HepG2 (cell line): Measurements from ENCODE around the gene TMC2. TPM values are rescaled to one million over a fixed set of nuclear protein-coding genes. Genes with fewer than 3 reads are reported as not detected.
A peak's percentile ranks its signal among the peaks of the same experiment; 100 is the strongest.

Experiments
- ATAC-seq: fragments of 200-7000 bp; cut with Tn5 transposase; 3 replicates; pipeline ENCODE4 v1.9.1; 2020; ENCODE audit warnings: mild to moderate bottlenecking, moderate library complexity
- BruUV-seq: library from RNA; stranded (reverse); fragments of 400-500 nt; replicated peaks from 2 replicates; lab custom pipeline; 2021; lab: Mats Ljungman, UMichigan
- CTCF ChIA-PET: fragments of 300-600 bp; formaldehyde crosslinking; extraction: SDS; loops from one replicate; lab custom pipeline; 2021; ENCODE audit warnings: low total read pairs, inconsistent platforms, low intra/inter-chr PET ratio; lab: Yijun Ruan, JAX
- POLR2A ChIA-PET: fragments of 350-600 bp; sonication (Branson Sonifier 250); formaldehyde crosslinking; loops from one replicate; lab custom pipeline; 2020; ENCODE audit warnings: antibody characterized with exemption, inconsistent platforms; lab: Yijun Ruan, JAX
- DNase-seq: peaks from one replicate; pipeline ENCODE4 v3.0.0-alpha.2; 2015; ENCODE audit warnings: low spot score
- FAIRE-seq: peaks from 3 replicates; lab custom pipeline; 2011; peaks lifted over from hg19 to GRCh38; lab: Jason Lieb, UNC
- H2AFZ ChIP-seq: one replicate; pipeline ENCODE4 v1.6.1; 2011; ENCODE audit warnings: low read length, inconsistent platforms
- H3K27ac ChIP-seq: fragments of 300-600 bp; 3 replicates; pipeline ENCODE4 v1.8.0; 2011; ENCODE audit warnings: mixed run types, mild to moderate bottlenecking, mixed read lengths, low read length, inconsistent platforms; ENCODE audit not compliant: insufficient read depth; ENCODE audit errors: extremely low read length
- H3K27me3 ChIP-seq, 2 experiments: fragments of 200-600 bp in 1 of 2; 2 replicates in 1 of 2; 3 replicates in 1 of 2; pipeline versions ENCODE4 v1.6.0 to v1.8.0; 2011; ENCODE audit warnings: low read length in 2 of 2, mild to moderate bottlenecking in 2 of 2, moderate library complexity in 2 of 2, inconsistent platforms in 1 of 2; ENCODE audit not compliant: insufficient read depth in 2 of 2, control insufficient read depth in 1 of 2
- H3K36me3 ChIP-seq, 2 experiments: fragments of 200-600 bp in 1 of 2; replicated peaks in 1 of 2; 2 replicates in 1 of 2; 3 replicates in 1 of 2; pipeline versions ENCODE4 v1.5.1 to v1.8.0; 2011; ENCODE audit warnings: low read length in 2 of 2, inconsistent platforms in 1 of 2; ENCODE audit not compliant: insufficient read depth in 2 of 2, control insufficient read depth in 1 of 2
- H3K4me1 ChIP-seq: 2 replicates; pipeline ENCODE4 v1.5.1; 2012; ENCODE audit warnings: low read length, inconsistent platforms; ENCODE audit not compliant: insufficient read depth
- H3K4me2 ChIP-seq: 2 replicates; pipeline ENCODE4 v1.6.0; 2011; ENCODE audit warnings: low read depth, low read length, inconsistent platforms
- H3K4me3 ChIP-seq, 3 experiments: fragments of 200-600 bp in 1 of 3; sonication (generic), shearing (Covaris generic) in 1 of 3; replicated peaks in 1 of 3; 2 replicates each; pipeline ENCODE4 v1.5.1; 2011 to 2016; ENCODE audit warnings: low read length in 3 of 3, inconsistent platforms in 2 of 3, low read depth in 2 of 3, mild to moderate bottlenecking in 2 of 3, control low read depth in 1 of 3, mixed read lengths in 1 of 3; ENCODE audit not compliant: insufficient read depth in 1 of 3
- H3K79me2 ChIP-seq: one replicate; pipeline ENCODE4 v1.6.1; 2011; ENCODE audit warnings: low read length, inconsistent platforms; ENCODE audit not compliant: insufficient read depth
- H3K9ac ChIP-seq: 2 replicates; pipeline ENCODE4 v1.6.0; 2011; ENCODE audit warnings: mild to moderate bottlenecking, low read depth, low read length, inconsistent platforms; ENCODE audit not compliant: insufficient read depth
- H3K9me3 ChIP-seq: 2 replicates; pipeline ENCODE4 v1.5.1; 2012; ENCODE audit warnings: mild to moderate bottlenecking, low read length
- H4K20me1 ChIP-seq: 2 replicates; pipeline ENCODE4 v1.6.0; 2011; ENCODE audit warnings: inconsistent platforms, mild to moderate bottlenecking, low read length, moderate library complexity; ENCODE audit not compliant: insufficient read depth
- CBX5 ChIP-seq: sonication (generic); formaldehyde crosslinking; IDR thresholded peaks from 2 replicates; pipeline ENCODE4 v1.4.0; 2020; ENCODE audit warnings: missing genetic modification reagents, borderline replicate concordance
- EEA1 ChIP-seq: sonication (generic); formaldehyde crosslinking; IDR thresholded peaks from 2 replicates; pipeline ENCODE4 v1.5.1; 2020; ENCODE audit warnings: mild to moderate bottlenecking, missing genetic modification reagents, borderline replicate concordance
- FOXA1 ChIP-seq, 2 experiments: fragments of 450-650 bp in 1 of 2; sonication (generic) in 1 of 2; formaldehyde crosslinking in 1 of 2; IDR thresholded peaks; 2 replicates each; pipeline versions ENCODE4 v1.4.0 to v1.6.1; 2016 to 2020; ENCODE audit warnings: missing genetic modification reagents in 1 of 2
- GPBP1L1 ChIP-seq: sonication (generic); formaldehyde crosslinking; IDR thresholded peaks from 2 replicates; pipeline ENCODE4 v1.5.0; 2020; ENCODE audit warnings: mild to moderate bottlenecking, missing genetic modification reagents
- HNF4G ChIP-seq, 2 experiments: sonication (generic) in 1 of 2; formaldehyde crosslinking in 1 of 2; IDR thresholded peaks; 2 replicates each; pipeline versions ENCODE4 v1.4.0 to v1.6.1; 2011 to 2020; ENCODE audit warnings: borderline replicate concordance in 2 of 2, low read depth in 2 of 2, mild to moderate bottlenecking in 2 of 2, low read length in 1 of 2, missing genetic modification reagents in 1 of 2, moderate library complexity in 1 of 2
- HNRNPL ChIP-seq: fragments of 200-400 bp; formaldehyde crosslinking; IDR thresholded peaks from 2 replicates; pipeline ENCODE4 v1.6.1; 2017; ENCODE audit warnings: mild to moderate bottlenecking, low read depth, low read length
- HOXD1 ChIP-seq: sonication (generic); formaldehyde crosslinking; IDR thresholded peaks from 2 replicates; pipeline ENCODE4 v1.5.0; 2020; ENCODE audit warnings: missing genetic modification reagents
- MYC ChIP-seq: sonication (generic); formaldehyde crosslinking; IDR thresholded peaks from 2 replicates; pipeline ENCODE4 v1.9.0; 2021; ENCODE audit warnings: missing genetic modification reagents, borderline replicate concordance
- SP1 ChIP-seq, 2 experiments: fragments of 450-650 bp in 1 of 2; sonication (generic) in 1 of 2; formaldehyde crosslinking in 1 of 2; IDR thresholded peaks; 2 replicates each; pipeline versions ENCODE4 v1.4.0 to v1.6.1; 2016 to 2020; ENCODE audit warnings: missing genetic modification reagents in 1 of 2
- STAT5B ChIP-seq: sonication (generic); formaldehyde crosslinking; IDR thresholded peaks from 2 replicates; pipeline ENCODE4 v1.4.0; 2020; ENCODE audit warnings: missing genetic modification reagents
- TEAD2 ChIP-seq: sonication (generic); formaldehyde crosslinking; IDR thresholded peaks from 2 replicates; pipeline ENCODE4 v1.9.0; 2021; ENCODE audit warnings: missing genetic modification reagents
- ZBTB2 ChIP-seq: sonication (generic); formaldehyde crosslinking; IDR thresholded peaks from 2 replicates; pipeline ENCODE4 v1.8.0; 2022; ENCODE audit warnings: low read depth, missing genetic modification reagents
- ZBTB33 ChIP-seq: sonication (generic); formaldehyde crosslinking; IDR thresholded peaks from 2 replicates; pipeline ENCODE4 v1.4.0; 2020; ENCODE audit warnings: missing genetic modification reagents
- ZFAT ChIP-seq: sonication (generic); formaldehyde crosslinking; conservative IDR thresholded peaks from 2 replicates; pipeline ENCODE4 v1.8.1; 2023; ENCODE audit warnings: missing genetic modification reagents, inconsistent platforms
- ZIK1 ChIP-seq: sonication (generic); formaldehyde crosslinking; IDR thresholded peaks from 2 replicates; pipeline ENCODE4 v1.5.0; 2020; ENCODE audit warnings: mild to moderate bottlenecking, low read depth, missing genetic modification reagents, borderline replicate concordance
- ZNF564 ChIP-seq: sonication (generic); formaldehyde crosslinking; IDR thresholded peaks from 2 replicates; pipeline ENCODE4 v1.8.1; 2023; ENCODE audit warnings: mild to moderate bottlenecking, missing genetic modification reagents
- ZNF891 ChIP-seq: sonication (generic); formaldehyde crosslinking; IDR thresholded peaks from 2 replicates; pipeline ENCODE4 v1.5.0; 2020; ENCODE audit warnings: mild to moderate bottlenecking, missing genetic modification reagents
- WGBS: methylation state at CpG from one replicate; pipeline ENCODE4 v1.1.6; 2017; ENCODE audit warnings: low lambda C conversion rate; 5-methylcytosine and 5-hydroxymethylcytosine counted together
- in situ Hi-C: cut with HindIII; loops from 2 replicates; pipeline ENCODE4 v1.10.0; 2017; ENCODE audit warnings: low pct_unique_long_range_greater_than_20kb; ENCODE audit not compliant: extremely low pct_ligation_motif_present
- intact Hi-C: fragments of 100-400 bp; cut with micrococcal nuclease; formaldehyde crosslinking; loops from one replicate; pipeline ENCODE4 v1.10.0; 2022; ENCODE audit not compliant: unreplicated experiment
- polyA plus RNA-seq, 8 experiments: library from polyadenylated mRNA; depleted of rRNA in 3 of 8; stranded (reverse) in 7 of 8; unstranded in 1 of 8; fragments of >200 nt; fragmentation: Illumina TruSeq in 4 of 8; extraction: Trizol in 4 of 8; gene quantifications; 2 replicates each; pipeline versions ENCODE4 v1.2.1 to v1.2.3, GENCODE V29; 2011 to 2016; ENCODE audit warnings: low read depth in 4 of 8, missing spikeins in 1 of 8, mixed read lengths in 1 of 8; ENCODE audit not compliant: insufficient read depth in 1 of 8
- total RNA-seq, 5 experiments: library from RNA; depleted of rRNA; stranded (reverse); fragments of >200 nt; fragmentation: Illumina TruSeq; extraction: Trizol; gene quantifications; 2 replicates each; pipeline ENCODE4 v1.2.3, GENCODE V29; 2016; ENCODE audit warnings: low read depth in 1 of 5

The TMC2 gene
- total and polyA plus RNA-seq, 2 of the 13 experiments (the other 11 are each of a cell fraction or from before 2014, with no cell fraction given), result not detected

- H3K4me1 ChIP-seq, result peaks cover 43% of the 10 kb centered on the region
- WGBS, result 1% methylated on average over 40 of the region's 101 CpGs
- peak; percentile 93 for ATAC-seq
- peak within 1 kb of the TSS; percentile 100 for H3K4me2 ChIP-seq
- peak within 1 kb of the TSS; percentile 88 for H3K9ac ChIP-seq
- H3K27ac ChIP-seq, result peak within 1 kb of the TSS; percentile 90
- H3K27me3 ChIP-seq, result no peaks in the 10 kb centered on the region; a peak in 1 of 5 replicates
- H3K79me2 ChIP-seq, result peaks cover 46% of the 10 kb centered on the region
- intact Hi-C loops, result loop anchor here (5.0 kb wide), 2 partner anchors 140 to 185 kb away; no protein-coding TSS in a partner anchor
- H2AFZ ChIP-seq, result no peak within 1 kb of the TSS
- TSS peak; percentile 83 for BruUV-seq
- H3K4me3 ChIP-seq, result peak within 1 kb of the TSS; percentile 83 to 97 (median 94)
- peaks cover 45% of the 10 kb centered on the region for H4K20me1 ChIP-seq
- H3K36me3 ChIP-seq, result peaks cover 31 to 34% of the 10 kb centered on the region in 2 experiments
- DNase-seq, result peak; percentile 88
- no peak for FAIRE-seq
- H3K9me3 ChIP-seq, result no peaks in the 10 kb centered on the region
- CTCF ChIA-PET, result no interaction called here
- in situ Hi-C loops, result no loop called here
- POLR2A ChIA-PET, result interaction anchor here (0.7 to 7.0 kb wide), 32 partner anchors 9 to 556 kb away, joined by 3 to 151 read pairs (median 6); partner anchors contain the start of genes EBF4, IDH3B, MRPS26 and PCED1A
- TF ChIP-seq HOXD1 (CRISPR knock-in tag), result peak; percentile 56
- no peak; the same call in none of the 2 replicates for TF ChIP-seq ZFAT (CRISPR knock-in tag)
- TF ChIP-seq ZBTB2 (CRISPR knock-in tag), result peak; percentile 60; the same call in 1 of the 2 replicates
- TF ChIP-seq ZIK1 (CRISPR knock-in tag), result peak; percentile 96
- TF ChIP-seq ZNF891, result 0 out of 2 replicates have a peak, but pooled peaks have one; percentile 79
- peak; percentile 14; the same call in 1 of the 2 replicates for TF ChIP-seq HNF4G (IDR thresholded peaks at IDR 0.05; ENCODE audit: borderline replicate concordance, low read depth, low read length)
- peak; percentile 81; the same call in 1 of the 2 replicates for TF ChIP-seq HNF4G (CRISPR knock-in tag; IDR thresholded peaks at IDR 0.05; ENCODE audit: borderline replicate concordance, low read depth)
- no peak; the same call in 1 of the 2 replicates for TF ChIP-seq ZBTB33 (CRISPR knock-in tag)
- TF ChIP-seq HNRNPL, result no peak
- TF ChIP-seq ZNF564 (CRISPR knock-in tag), result peak; percentile 67
- TF ChIP-seq CBX5 (CRISPR knock-in tag), result peak; percentile 81; the same call in 1 of the 2 replicates
- TF ChIP-seq SP1 (IDR thresholded peaks at IDR 0.05), result no peak
- TF ChIP-seq SP1 (CRISPR knock-in tag; IDR thresholded peaks at IDR 0.05), result peak; percentile 80
- TF ChIP-seq FOXA1 (IDR thresholded peaks at IDR 0.05), result no peak
- no peak for TF ChIP-seq FOXA1 (CRISPR knock-in tag; IDR thresholded peaks at IDR 0.05)
- no peak for TF ChIP-seq STAT5B (CRISPR knock-in tag)
- no peak for TF ChIP-seq GPBP1L1 (CRISPR knock-in tag)
- TF ChIP-seq MYC (CRISPR knock-in tag), result peak; percentile 96
- TF ChIP-seq TEAD2, result no peak
- TF ChIP-seq EEA1, result peak; percentile 99
Observed at GRCh38 chr20:2651772-2652723, 115.7 kb downstream of the TMC2 start, which contains the start of gene NOP56. NOP56 (plus strand) TSS chr20:2652632; CDS start chr20:2652661, 29 bp downstream.
